Neuronal stem cell (in vitro differentiated cells): ENCODE measurements around the gene NPBWR2. TPM values are rescaled to one million over a fixed set of nuclear protein-coding genes. Genes with fewer than 3 reads are reported as not detected.

Source experiments
- DNase-seq: peaks from one replicate; pipeline ENCODE4 v3.0.0-alpha.2; 2013; ENCODE audit warnings: low spot score
- H2AFZ ChIP-seq: one replicate; pipeline ENCODE4 v1.6.1; 2013; ENCODE audit warnings: mild to moderate bottlenecking, low read length, inconsistent platforms
- H2AK5ac ChIP-seq: 2 replicates; pipeline ENCODE4 v1.6.1; 2013; ENCODE audit warnings: low read depth, mild to moderate bottlenecking, inconsistent platforms, low read length, moderate library complexity, mixed read lengths
- H2BK120ac ChIP-seq: 2 replicates; pipeline ENCODE4 v1.6.1; 2013; ENCODE audit warnings: low read depth, mild to moderate bottlenecking, inconsistent platforms, low read length, moderate library complexity, mixed read lengths
- H2BK12ac ChIP-seq: one replicate; pipeline ENCODE4 v1.6.1; 2013; ENCODE audit warnings: low read length, inconsistent platforms
- H2BK15ac ChIP-seq: 2 replicates; pipeline ENCODE4 v1.6.1; 2013; ENCODE audit warnings: mild to moderate bottlenecking, low read length, inconsistent platforms, mixed read lengths
- H2BK5ac ChIP-seq: one replicate; pipeline ENCODE4 v1.6.1; 2013; ENCODE audit warnings: inconsistent platforms, mild to moderate bottlenecking, low read length, moderate library complexity
- H3K14ac ChIP-seq: one replicate; pipeline ENCODE4 v1.6.1; 2013; ENCODE audit warnings: low read length, inconsistent platforms
- H3K18ac ChIP-seq: 2 replicates; pipeline ENCODE4 v1.6.1; 2013; ENCODE audit warnings: low read length, inconsistent platforms
- H3K23ac ChIP-seq: 2 replicates; pipeline ENCODE4 v1.6.1; 2013; ENCODE audit warnings: low read depth, mild to moderate bottlenecking, mixed read lengths, low read length, inconsistent platforms; ENCODE audit not compliant: poor library complexity
- H3K27ac ChIP-seq: replicated peaks from 3 replicates; pipeline ENCODE4 v1.5.1; 2013; ENCODE audit warnings: low read length, inconsistent platforms
- H3K27me3 ChIP-seq, 3 experiments: 2 replicates each; pipeline ENCODE4 v1.6.1; 2013; ENCODE audit warnings: low read length in 3 of 3, mild to moderate bottlenecking in 2 of 3, inconsistent platforms in 1 of 3, low read depth in 1 of 3, mixed read lengths in 1 of 3, moderate library complexity in 1 of 3; ENCODE audit not compliant: control insufficient read depth in 3 of 3, insufficient read depth in 3 of 3
- H3K36me3 ChIP-seq, 2 donors: replicated peaks in 1 of 2; 2 replicates each; pipeline ENCODE4 v1.6.1; 2013; ENCODE audit warnings: low read length in 2 of 2; ENCODE audit not compliant: control insufficient read depth in 2 of 2, insufficient read depth in 2 of 2
- H3K4ac ChIP-seq: 2 replicates; pipeline ENCODE4 v1.6.1; 2013; ENCODE audit warnings: inconsistent platforms, mild to moderate bottlenecking, low read length, moderate library complexity
- H3K4me1 ChIP-seq, 2 donors: 1 replicate in 1 of 2; 2 replicates in 1 of 2; pipeline ENCODE4 v1.6.1; 2013; ENCODE audit warnings: low read length in 2 of 2, low read depth in 1 of 2; ENCODE audit not compliant: control insufficient read depth in 2 of 2, insufficient read depth in 1 of 2
- H3K4me2 ChIP-seq: one replicate; pipeline ENCODE4 v1.6.1; 2013; ENCODE audit warnings: mild to moderate bottlenecking, low read length, inconsistent platforms; ENCODE audit not compliant: insufficient read depth, poor library complexity, severe bottlenecking
- H3K4me3 ChIP-seq, 2 donors: 2 replicates each; pipeline ENCODE4 v1.5.1; 2013; ENCODE audit warnings: low read length in 2 of 2, mild to moderate bottlenecking in 2 of 2, inconsistent platforms in 1 of 2, moderate library complexity in 1 of 2
- H3K79me1 ChIP-seq: one replicate; pipeline ENCODE4 v1.6.1; 2013; ENCODE audit warnings: low read depth, mild to moderate bottlenecking, inconsistent platforms, low read length, moderate library complexity
- H3K9ac ChIP-seq: one replicate; pipeline ENCODE4 v1.6.1; 2013; ENCODE audit warnings: mild to moderate bottlenecking, low read depth, low read length, inconsistent platforms; ENCODE audit not compliant: poor library complexity
- H3K9me3 ChIP-seq, 2 donors: replicated peaks in 1 of 2; 2 replicates each; pipeline versions ENCODE3 to v1.6.1; 2013; ENCODE audit warnings: low read length in 2 of 2, mild to moderate bottlenecking in 2 of 2, inconsistent platforms in 1 of 2, low read depth in 1 of 2, mixed read lengths in 1 of 2, moderate library complexity in 1 of 2; ENCODE audit not compliant: control insufficient read depth in 2 of 2, insufficient read depth in 1 of 2
- H4K8ac ChIP-seq: one replicate; pipeline ENCODE4 v1.6.1; 2013; ENCODE audit warnings: low read depth, mild to moderate bottlenecking, inconsistent platforms, low read length, moderate library complexity
- H4K91ac ChIP-seq: one replicate; pipeline ENCODE4 v1.6.1; 2013; ENCODE audit warnings: low read length, low read depth, mild to moderate bottlenecking, inconsistent platforms; ENCODE audit not compliant: poor library complexity
- WGBS, 2 donors: extraction: QIAGEN DNeasy Blood & Tissue Kit; methylation state at CpG; one replicate each; pipeline ENCODE4 v1.1.7; 2013; ENCODE audit warnings: missing lambda C conversion rate in 2 of 2, mixed read lengths in 1 of 2; ENCODE audit not compliant: insufficient read length in 2 of 2, insufficient replicate concordance in 1 of 2; ENCODE audit errors: extremely low coverage in 2 of 2; 5-methylcytosine and 5-hydroxymethylcytosine counted together
- polyA plus RNA-seq, 2 experiments: library from polyadenylated mRNA; stranded (reverse); fragments of 200-250 nt; gene quantifications; one replicate each; pipeline ENCODE4 v1.2.3, GENCODE V29; 2013

The NPBWR2 gene
- polyA plus RNA-seq (2013, experiment 1 of 2), result not detected
- not detected for polyA plus RNA-seq (2013, experiment 2 of 2)

- Histone ChIP-seq H2AK5ac (peak within 1 kb of the TSS; percentile 46), H3K23ac (peak within 1 kb of the TSS; percentile 5), H4K8ac (no peak within 1 kb of the TSS), H3K9ac (peak within 1 kb of the TSS; percentile 1), H2BK12ac (no peak within 1 kb of the TSS), H3K4me1 (peaks cover 0 to 2% of the 10 kb centered on the region in 2 donors), H3K27me3 (peaks cover 0 to 73% (median 3%) of the 10 kb centered on the region in 3 experiments), H4K91ac (no peak within 1 kb of the TSS), H3K18ac (peak within 1 kb of the TSS; percentile 72), H3K27ac (no peak within 1 kb of the TSS), H3K79me1 (peaks cover 2% of the 10 kb centered on the region), H2AFZ (peak within 1 kb of the TSS; percentile 43), H3K36me3 (no peaks in the 10 kb centered on the region), H3K4ac (no peak within 1 kb of the TSS), H3K4me2 (no peak within 1 kb of the TSS), H3K14ac (peak within 1 kb of the TSS; percentile 47), H3K9me3 (no peaks in the 10 kb centered on the region), H2BK120ac (no peak within 1 kb of the TSS), H2BK15ac (peak within 1 kb of the TSS; percentile 65), H2BK5ac (no peak within 1 kb of the TSS), H3K4me3 (no peak within 1 kb of the TSS)
- WGBS, 2 donors, result no CpG with 5 or more reads among the region's 22 CpGs
- no peak for DNase-seq
These were observed at the start of gene NPBWR2 for GRCh38 chr20:64106981-64107735. TSS of gene NPBWR2 (minus strand) at chr20:64107565. CDS start at chr20:64106831, 734 bp downstream.

- Histone ChIP-seq H3K4me3 (no peak overlapping the region), H3K14ac (peak overlapping the region; percentile 75), H3K27ac (peak overlapping the region; percentile 26), H3K79me1 (peaks cover 3% of the 10 kb centered on the region), H3K9ac (peak overlapping the region; percentile 75), H3K18ac (peak overlapping the region; percentile 61), H3K9me3 (no peaks in the 10 kb centered on the region), H2BK12ac (peak overlapping the region; percentile 43), H2BK120ac (no peak overlapping the region), H3K4me1 (peaks cover 34 to 48% of the 10 kb centered on the region in 2 donors), H2BK15ac (peak overlapping the region; percentile 30), H2AFZ (peak overlapping the region; percentile 72), H3K4ac (no peak overlapping the region), H2AK5ac (peak overlapping the region; percentile 95), H3K4me2 (no peak overlapping the region), H3K36me3 (no peaks in the 10 kb centered on the region), H3K27me3 (peaks cover 0 to 21% (median 0%) of the 10 kb centered on the region in 3 experiments), H2BK5ac (peak overlapping the region; percentile 68), H4K8ac (no peak overlapping the region), H3K23ac (peak overlapping the region; percentile 46), H4K91ac (no peak overlapping the region)
- no CpG with 5 or more reads among the region's 9 CpGs for WGBS, 2 donors
- no peak for DNase-seq
These were observed 48.9 kb upstream of the NPBWR2 start for GRCh38 chr20:64156136-64156885.

GRCh38 chr20:64155258-64156135 lies 48.1 kb upstream of the NPBWR2 start:
- H4K8ac ChIP-seq, result no peak overlapping the region
- peaks cover 0 to 15% (median 0%) of the 10 kb centered on the region in 3 experiments for H3K27me3 ChIP-seq
- no peaks in the 10 kb centered on the region for H3K36me3 ChIP-seq
- no peaks in the 10 kb centered on the region for H3K9me3 ChIP-seq
- no peak overlapping the region for H3K4me2 ChIP-seq
- no peak overlapping the region for H3K18ac ChIP-seq
- H3K9ac ChIP-seq, result no peak overlapping the region
- peak overlapping the region; percentile 33 for H2BK12ac ChIP-seq
- H2AFZ ChIP-seq, result peak overlapping the region; percentile 20
- H3K4me1 ChIP-seq, result peaks cover 26 to 45% of the 10 kb centered on the region in 2 donors
- peak overlapping the region; percentile 66 for H3K23ac ChIP-seq
- H4K91ac ChIP-seq, result no peak overlapping the region
- peak overlapping the region; percentile 65 for H2BK120ac ChIP-seq
- H3K27ac ChIP-seq, result no peak overlapping the region
- DNase-seq, result no peak
- H3K4me3 ChIP-seq, result no peak overlapping the region
- no CpG with 5 or more reads among the region's 22 CpGs for WGBS, 2 donors
- peak overlapping the region; percentile 82 for H3K14ac ChIP-seq
- H2BK5ac ChIP-seq, result peak overlapping the region; percentile 33
- H3K79me1 ChIP-seq, result peaks cover 3% of the 10 kb centered on the region
- peak overlapping the region; percentile 36 for H2AK5ac ChIP-seq
- H2BK15ac ChIP-seq, result peak overlapping the region; percentile 19
- no peak overlapping the region for H3K4ac ChIP-seq
